ENCODE measurements around the gene SFMBT2. TPM values are rescaled to one million over a fixed set of nuclear protein-coding genes. Genes with fewer than 3 reads are reported as not detected.
A peak's percentile ranks its signal among the peaks of the same experiment; 100 is the strongest.
"Not testable (repeated sequence)": the region's sequence is repeated elsewhere in the genome, so short reads cannot be mapped to it uniquely, and the experiment has no call there.

SFMBT2 gene
- total RNA-seq, 2 donors from 2014 or later = 20.4 to 24.8 TPM

DNA sequence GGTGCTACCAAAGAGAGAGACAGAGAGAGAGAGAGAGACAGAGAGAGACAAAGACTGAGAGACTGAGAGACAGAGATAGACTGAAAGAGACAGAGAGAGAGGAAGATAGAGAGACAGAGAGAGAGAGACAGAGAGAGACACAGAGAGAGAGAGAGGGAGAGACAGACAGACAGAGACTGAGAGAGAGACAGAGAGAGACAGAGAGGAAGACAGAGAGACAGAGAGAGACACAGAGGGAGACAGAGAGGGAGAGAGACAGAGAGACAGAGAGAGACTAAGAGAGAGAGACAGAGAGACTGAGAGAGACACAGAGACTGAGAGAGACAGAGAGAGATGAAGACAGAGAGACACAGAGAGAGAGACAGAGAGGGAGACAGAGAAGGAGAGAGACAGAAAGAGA, 91.2 kb downstream of the SFMBT2 start:
- H3K27ac Mint-ChIP-seq = peak overlapping the region; percentile 89

GRCh38 chr10:7318836-7319235, 92.0 kb downstream of the SFMBT2 start:
- Mint-ChIP-seq H3K27ac (no peak overlapping the region), H3K4me1 (peaks cover 42% of the 10 kb centered on the region), H3K4me3 (peak overlapping the region; percentile 24)

More for the DNA sequence above, 91.2 kb downstream of the SFMBT2 start:
- H3K27me3 Mint-ChIP-seq = no peaks in the 10 kb centered on the region
- H3K36me3 Mint-ChIP-seq (ENCODE audit: low read depth) = peaks cover 16% of the 10 kb centered on the region
- ATAC-seq (replicated peaks) = no peak
- H3K4me1 Mint-ChIP-seq = peaks cover 40% of the 10 kb centered on the region
- peak overlapping the region; percentile 24 for H3K4me3 Mint-ChIP-seq
- H3K9me3 Mint-ChIP-seq = peaks cover 8% of the 10 kb centered on the region

DNA sequence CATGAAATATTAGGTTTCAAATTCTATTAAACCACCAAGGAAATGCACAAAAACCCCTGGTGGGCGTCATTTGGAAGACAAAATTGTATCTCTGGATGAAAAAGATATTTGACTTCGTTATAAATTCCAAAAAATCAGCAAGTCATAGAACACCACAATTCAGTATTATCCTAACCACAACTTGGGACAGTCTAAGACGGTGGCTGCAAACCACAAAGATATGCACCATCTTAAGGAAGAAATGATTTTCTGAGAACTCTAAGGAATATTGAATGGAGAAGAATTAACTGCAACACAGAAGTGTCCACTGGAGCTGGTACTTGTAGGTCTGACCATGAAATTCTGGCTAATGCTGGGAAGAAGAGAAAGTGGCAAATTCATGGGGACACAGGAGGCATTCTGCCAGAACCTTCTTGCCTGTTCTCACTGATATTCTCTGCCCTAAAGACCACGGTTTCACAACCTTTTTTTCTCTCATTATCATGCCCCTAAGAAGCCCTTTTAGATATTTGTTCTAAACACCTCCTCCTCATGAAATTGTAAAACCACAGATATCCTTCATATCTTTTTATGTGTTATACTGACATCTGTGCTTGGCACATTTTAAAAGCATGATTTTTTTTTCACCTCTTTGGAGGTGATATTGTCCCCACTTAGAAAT, 92.9 kb downstream of the SFMBT2 start:
- ATAC-seq (replicated peaks) = no peak
- Mint-ChIP-seq H3K36me3 (ENCODE audit: low read depth) (peaks cover 9% of the 10 kb centered on the region), H3K27ac (peak overlapping the region; percentile 17), H3K4me1 (peaks cover 47% of the 10 kb centered on the region), H3K9me3 (peaks cover 4% of the 10 kb centered on the region), H3K27me3 (no peaks in the 10 kb centered on the region), H3K4me3 (no peak overlapping the region)

More at GRCh38 chr10:7318836-7319235, 92.0 kb downstream of the SFMBT2 start:
- Mint-ChIP-seq H3K27me3 (no peaks in the 10 kb centered on the region), H3K36me3 (ENCODE audit: low read depth) (peaks cover 9% of the 10 kb centered on the region), H3K9me3 (peaks cover 4% of the 10 kb centered on the region)
- ATAC-seq (replicated peaks) = no peak

GRCh38 chr10:7316839-7317238, 94.0 kb downstream of the SFMBT2 start:
- peaks cover 52% of the 10 kb centered on the region for H3K4me1 Mint-ChIP-seq
- no peak for ATAC-seq (replicated peaks)
- H3K9me3 Mint-ChIP-seq = no peaks in the 10 kb centered on the region
- no peaks in the 10 kb centered on the region for H3K27me3 Mint-ChIP-seq
- peaks cover 5% of the 10 kb centered on the region for H3K36me3 Mint-ChIP-seq (ENCODE audit: low read depth)
- H3K4me3 Mint-ChIP-seq = no peak overlapping the region
- H3K27ac Mint-ChIP-seq = no peak overlapping the region

DNA sequence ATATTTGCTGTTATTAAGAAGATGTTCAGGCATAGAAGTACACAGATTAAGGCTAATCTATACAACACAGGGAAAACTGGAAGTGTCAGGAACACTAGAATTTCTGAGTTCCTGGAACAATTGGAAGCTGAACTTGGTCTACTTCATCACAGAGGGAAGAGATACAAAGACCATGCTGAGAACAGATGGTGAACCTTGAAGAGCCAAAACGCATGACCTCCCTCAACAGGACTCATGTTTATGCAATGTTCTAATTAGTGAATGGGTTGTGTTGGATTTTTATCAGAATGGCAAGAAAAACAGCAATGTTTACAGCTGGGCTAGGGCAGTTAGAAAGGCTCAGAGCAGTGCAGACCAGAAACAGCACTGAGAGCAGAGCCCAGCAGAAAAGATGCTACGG, 94.9 kb downstream of the SFMBT2 start:
- peak overlapping the region; percentile 92 for H3K27ac Mint-ChIP-seq
- H3K9me3 Mint-ChIP-seq = no peaks in the 10 kb centered on the region
- H3K27me3 Mint-ChIP-seq = no peaks in the 10 kb centered on the region
- no peak for ATAC-seq (replicated peaks)
- H3K4me1 Mint-ChIP-seq = peaks cover 56% of the 10 kb centered on the region
- peak overlapping the region; percentile 73 for H3K4me3 Mint-ChIP-seq
- H3K36me3 Mint-ChIP-seq (ENCODE audit: low read depth) = peaks cover 11% of the 10 kb centered on the region

DNA sequence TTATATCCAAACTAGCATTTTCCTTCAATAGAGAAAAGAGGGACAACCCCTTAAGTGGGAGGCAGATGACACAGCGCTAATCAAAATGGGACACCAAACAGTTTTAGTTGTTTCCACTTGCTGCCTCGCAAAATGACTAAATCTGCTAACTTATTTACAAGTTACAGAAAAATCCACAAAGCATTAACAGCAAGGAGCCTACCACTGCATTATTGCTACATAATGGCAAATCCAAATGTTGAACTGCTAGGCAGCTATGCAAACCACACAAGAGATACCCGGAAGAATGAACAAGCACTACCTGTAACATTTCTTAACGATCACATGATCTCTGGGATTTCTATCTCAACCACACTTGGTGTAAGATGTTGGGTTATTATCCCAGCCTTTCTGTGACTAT, 96.7 kb downstream of the SFMBT2 start:
- H3K27ac Mint-ChIP-seq = peak overlapping the region; percentile 92

DNA sequence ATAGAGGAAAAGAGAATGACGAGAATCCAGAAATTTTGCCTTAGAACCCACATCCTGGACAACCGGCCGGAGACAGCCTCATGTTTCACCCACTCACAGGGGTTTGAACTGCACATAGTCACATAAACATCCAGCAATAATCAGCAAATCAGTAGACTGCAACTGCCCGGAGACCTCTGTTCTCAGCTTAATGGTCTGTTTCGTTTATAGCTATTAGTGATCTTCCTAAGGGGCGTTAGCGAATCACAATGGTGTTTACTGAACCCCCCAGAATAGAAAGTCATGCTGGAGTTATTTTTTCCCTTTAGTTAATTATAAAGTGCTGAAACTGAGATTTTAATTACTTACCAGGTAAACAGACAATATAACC, 98.4 kb downstream of the SFMBT2 start:
- no peak overlapping the region for H3K27ac Mint-ChIP-seq
- peaks cover 18% of the 10 kb centered on the region for H3K36me3 Mint-ChIP-seq (ENCODE audit: low read depth)
- H3K4me1 Mint-ChIP-seq = peaks cover 36% of the 10 kb centered on the region
- no peaks in the 10 kb centered on the region for H3K9me3 Mint-ChIP-seq
- no peaks in the 10 kb centered on the region for H3K27me3 Mint-ChIP-seq
- H3K4me3 Mint-ChIP-seq = no peak overlapping the region
- ATAC-seq (replicated peaks) = no peak

More for the DNA sequence above, 96.7 kb downstream of the SFMBT2 start:
- Mint-ChIP-seq H3K27me3 (no peaks in the 10 kb centered on the region), H3K36me3 (ENCODE audit: low read depth) (peaks cover 18% of the 10 kb centered on the region), H3K9me3 (no peaks in the 10 kb centered on the region), H3K4me1 (peaks cover 45% of the 10 kb centered on the region), H3K4me3 (peak overlapping the region; percentile 73)
- ATAC-seq (replicated peaks) = peak; percentile 82

DNA sequence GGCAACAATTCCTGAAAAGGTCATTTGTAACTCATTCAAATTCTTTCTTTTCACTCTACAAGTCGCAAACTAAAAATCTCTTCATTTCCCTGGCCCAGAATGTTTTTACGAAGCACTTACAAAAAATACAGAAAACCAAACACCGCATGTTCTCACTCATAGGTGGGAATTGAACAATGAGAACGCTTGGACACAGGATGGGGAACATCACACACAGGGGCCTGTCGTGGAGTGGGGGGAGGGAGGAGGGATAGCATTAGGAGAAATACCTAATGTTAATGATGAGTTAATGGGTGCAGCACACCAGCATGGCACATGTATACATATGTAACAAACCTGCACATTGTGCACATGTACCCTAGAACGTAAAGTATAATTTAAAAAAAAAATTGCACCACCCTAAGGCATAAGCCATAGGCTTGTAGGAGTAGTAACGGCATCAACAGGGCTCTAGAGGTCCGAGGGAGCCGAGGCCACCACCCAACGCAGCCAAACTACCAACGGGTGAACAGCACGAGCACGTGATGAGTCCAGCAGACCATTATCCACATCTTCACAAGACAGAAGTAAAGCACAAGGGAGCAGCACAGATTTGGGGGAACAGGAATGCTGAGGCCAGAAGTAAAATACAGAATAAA, 98.9 kb downstream of the SFMBT2 start:
- Mint-ChIP-seq H3K4me1 (peaks cover 36% of the 10 kb centered on the region), H3K36me3 (ENCODE audit: low read depth) (peaks cover 18% of the 10 kb centered on the region)
- not testable (repeated sequence) for H3K27me3 Mint-ChIP-seq; H3K4me3 Mint-ChIP-seq; ATAC-seq (replicated peaks); H3K27ac Mint-ChIP-seq; H3K9me3 Mint-ChIP-seq

DNA sequence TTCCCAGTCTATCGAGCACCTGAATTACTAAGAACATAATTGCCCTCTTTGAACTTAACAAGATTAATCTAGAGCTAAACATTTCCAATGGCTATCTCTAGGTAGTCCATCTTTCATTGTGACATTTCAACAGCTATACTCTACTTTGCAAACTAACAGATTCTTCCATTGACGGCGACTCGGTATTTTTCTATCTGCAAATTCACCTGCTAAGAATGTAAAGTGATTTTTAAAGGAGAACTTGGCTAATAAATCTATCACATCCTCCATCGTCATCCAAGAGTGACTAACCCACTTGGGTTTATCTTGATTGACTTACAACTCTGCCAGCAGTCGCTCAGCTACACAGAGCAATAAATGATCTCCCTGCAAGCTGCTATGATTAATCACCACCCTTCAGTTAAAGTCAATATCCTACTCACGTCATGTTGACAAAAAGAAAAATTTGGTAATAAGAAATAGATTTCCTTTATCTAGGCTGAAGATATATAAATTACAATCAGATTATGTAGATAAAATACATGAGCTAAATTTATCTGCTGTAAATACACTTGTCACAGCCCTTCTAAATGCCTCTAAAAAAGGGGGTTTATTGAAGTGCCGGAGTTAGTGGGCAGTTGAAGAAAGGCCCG, 99.5 kb downstream of the SFMBT2 start:
- Mint-ChIP-seq H3K36me3 (ENCODE audit: low read depth) (peaks cover 18% of the 10 kb centered on the region), H3K27ac (no peak overlapping the region), H3K4me1 (peaks cover 36% of the 10 kb centered on the region), H3K9me3 (no peaks in the 10 kb centered on the region), H3K27me3 (no peaks in the 10 kb centered on the region), H3K4me3 (no peak overlapping the region)
- ATAC-seq (replicated peaks) = no peak

- H3K27ac Mint-ChIP-seq = no peak overlapping the region
- ATAC-seq (replicated peaks) = no peak
- H3K36me3 Mint-ChIP-seq (ENCODE audit: low read depth) = peaks cover 18% of the 10 kb centered on the region
Measured at GRCh38 chr10:7310076-7310475, 100.8 kb downstream of the SFMBT2 start.

DNA sequence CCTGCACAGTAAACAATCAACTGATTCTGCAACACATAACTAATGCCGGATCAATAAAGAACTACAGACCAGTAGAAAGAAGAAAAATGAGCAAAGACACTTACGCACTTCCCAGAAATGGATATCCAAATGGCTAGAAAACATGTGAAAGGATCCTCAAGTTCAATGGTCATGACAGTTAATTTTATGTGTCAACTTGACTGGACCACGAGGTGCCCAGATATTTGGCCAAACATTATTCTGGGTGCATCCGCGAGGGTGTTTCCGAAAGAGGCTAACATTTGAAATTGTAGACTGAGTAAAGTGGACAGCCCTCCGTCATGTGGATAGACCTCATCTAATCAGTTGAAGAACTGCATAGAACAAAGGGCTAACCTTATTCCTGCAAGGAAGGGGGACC, 102.0 kb downstream of the SFMBT2 start:
- ATAC-seq (replicated peaks) = no peak
- no peak overlapping the region for H3K27ac Mint-ChIP-seq

More at GRCh38 chr10:7310076-7310475, 100.8 kb downstream of the SFMBT2 start:
- Mint-ChIP-seq H3K9me3 (no peaks in the 10 kb centered on the region), H3K4me1 (peaks cover 26% of the 10 kb centered on the region), H3K4me3 (no peak overlapping the region), H3K27me3 (no peaks in the 10 kb centered on the region)

GRCh38 chr10:7306616-7307015, 104.2 kb downstream of the SFMBT2 start:
- Mint-ChIP-seq H3K27ac (no peak overlapping the region), H3K4me1 (peaks cover 16% of the 10 kb centered on the region), H3K4me3 (no peak overlapping the region), H3K27me3 (no peaks in the 10 kb centered on the region), H3K9me3 (no peaks in the 10 kb centered on the region), H3K36me3 (ENCODE audit: low read depth) (peaks cover 13% of the 10 kb centered on the region)
- ATAC-seq (replicated peaks) = no peak

More for the DNA sequence above, 102.0 kb downstream of the SFMBT2 start:
- peaks cover 18% of the 10 kb centered on the region for H3K36me3 Mint-ChIP-seq (ENCODE audit: low read depth)
- peaks cover 15% of the 10 kb centered on the region for H3K4me1 Mint-ChIP-seq
- no peak overlapping the region for H3K4me3 Mint-ChIP-seq
- H3K27me3 Mint-ChIP-seq = no peaks in the 10 kb centered on the region
- H3K9me3 Mint-ChIP-seq = no peaks in the 10 kb centered on the region

GRCh38 chr10:7306147-7306546, 104.7 kb downstream of the SFMBT2 start:
- Mint-ChIP-seq H3K4me3 (no peak overlapping the region), H3K27ac (no peak overlapping the region), H3K27me3 (no peaks in the 10 kb centered on the region), H3K36me3 (ENCODE audit: low read depth) (peaks cover 9% of the 10 kb centered on the region), H3K4me1 (peaks cover 14% of the 10 kb centered on the region), H3K9me3 (no peaks in the 10 kb centered on the region)
- no peak for ATAC-seq (replicated peaks)

- Mint-ChIP-seq H3K4me1 (peaks cover 11% of the 10 kb centered on the region), H3K36me3 (ENCODE audit: low read depth) (no peaks in the 10 kb centered on the region), H3K4me3 (no peak overlapping the region)
Measured at GRCh38 chr10:7305053-7305452, 105.8 kb downstream of the SFMBT2 start.

DNA sequence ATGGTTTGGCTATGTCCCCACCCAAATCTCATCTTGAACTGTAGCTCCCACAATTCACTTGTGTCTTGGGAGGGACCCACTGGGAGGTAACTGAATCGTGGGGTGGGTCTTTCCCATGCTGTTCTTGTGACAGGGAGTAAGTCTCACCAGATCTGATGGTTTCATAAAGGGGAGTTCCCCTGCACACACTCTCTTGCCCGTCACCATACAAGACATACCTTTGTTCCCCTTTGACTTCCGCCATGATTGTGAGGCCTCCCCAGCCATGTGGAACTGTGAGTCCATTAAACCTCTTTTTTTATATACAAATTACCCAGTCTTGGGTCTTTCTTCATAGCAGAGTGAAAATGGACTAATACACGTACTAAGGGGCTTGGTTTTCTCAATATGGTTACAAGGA, 106.7 kb downstream of the SFMBT2 start:
- no peak overlapping the region for H3K4me3 Mint-ChIP-seq
- no peaks in the 10 kb centered on the region for H3K36me3 Mint-ChIP-seq (ENCODE audit: low read depth)
- no peak overlapping the region for H3K27ac Mint-ChIP-seq
- ATAC-seq (replicated peaks) = no peak
- H3K4me1 Mint-ChIP-seq = peaks cover 11% of the 10 kb centered on the region
- H3K27me3 Mint-ChIP-seq = no peaks in the 10 kb centered on the region
- H3K9me3 Mint-ChIP-seq = no peaks in the 10 kb centered on the region

More at GRCh38 chr10:7305053-7305452, 105.8 kb downstream of the SFMBT2 start:
- no peak for ATAC-seq (replicated peaks)
- no peak overlapping the region for H3K27ac Mint-ChIP-seq
- no peaks in the 10 kb centered on the region for H3K9me3 Mint-ChIP-seq
- no peaks in the 10 kb centered on the region for H3K27me3 Mint-ChIP-seq

Data from activated T-helper 17 cell treated with anti-CD3 and anti-CD28 coated beads, Interleukin-2, amount 50 U/mL, for 72 hours (primary cell).